ENCODE measurements around the gene GLMP.

Gene GLMP

DNA sequence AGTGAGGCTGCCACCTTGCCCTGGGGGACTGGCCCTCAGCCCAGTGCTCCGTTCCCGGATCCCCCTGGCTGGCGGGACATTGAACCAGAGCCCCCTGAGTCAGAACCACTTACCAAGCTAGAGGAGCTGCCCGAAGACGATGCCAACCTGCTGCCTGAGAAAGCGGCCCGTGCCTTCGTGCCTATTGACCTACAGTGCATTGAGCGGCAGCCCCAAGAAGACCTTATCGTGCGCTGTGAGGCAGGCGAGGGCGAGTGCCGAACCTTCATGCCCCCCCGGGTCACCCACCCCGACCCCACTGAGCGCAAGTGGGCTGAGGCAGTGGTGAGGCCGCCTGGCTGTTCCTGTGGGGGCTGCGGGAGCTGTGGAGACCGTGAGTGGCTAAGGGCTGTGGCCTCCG lies 10.0 kb downstream of the GLMP start:
- DNase-seq: no peak

- DNase-seq: no peak
Observed at GRCh38 chr1:156284757-156285156, 10.7 kb downstream of the GLMP start.

- no peak for DNase-seq
Observed at GRCh38 chr1:156284112-156284511, 11.4 kb downstream of the GLMP start, which contains the start of gene TMEM79. Gene TMEM79, plus strand, starts transcription at chr1:156284325. Its CDS starts 902 bp downstream, at chr1:156285227.

GRCh38 chr1:156283521-156283920 lies 12.0 kb downstream of the GLMP start:
- no peak for DNase-seq

DNA sequence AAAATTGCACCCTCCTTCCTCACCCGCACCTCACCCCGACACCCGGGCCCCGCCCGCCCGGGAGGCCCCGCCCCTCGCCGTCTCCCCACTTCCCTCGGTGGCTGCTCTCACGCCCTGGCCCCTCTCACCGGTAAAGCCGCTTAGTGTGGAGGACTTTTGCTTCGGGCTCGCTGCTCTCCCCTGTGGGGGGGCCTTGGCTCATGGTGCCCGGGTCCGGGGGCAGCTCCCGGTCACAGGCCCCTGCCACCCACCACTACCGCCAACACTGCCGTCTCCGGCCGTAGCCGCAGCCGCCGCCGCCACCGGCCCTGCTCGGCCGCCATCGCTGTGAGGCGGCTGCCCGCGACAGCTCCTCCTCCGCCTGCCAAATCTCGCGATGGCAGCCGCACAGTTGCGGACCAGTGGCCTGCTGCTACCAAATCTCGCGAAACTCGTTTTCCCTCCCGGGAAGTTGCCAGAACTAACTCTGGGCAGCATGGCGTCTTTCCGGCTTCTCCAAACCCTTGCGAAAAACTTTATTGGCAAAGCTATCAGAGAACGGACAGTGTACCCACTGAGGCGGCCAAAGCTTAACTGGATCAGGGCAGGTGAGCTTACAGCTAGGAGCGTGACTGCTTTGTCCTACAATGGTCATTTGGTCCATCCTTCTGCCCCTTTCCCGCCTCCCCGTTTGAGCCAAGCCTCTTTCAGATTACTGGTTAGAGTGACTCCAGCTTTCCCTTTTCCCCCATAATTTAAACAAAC lies 12.8 kb downstream of the GLMP start, which contains the start of gene SMG5:
TSS of gene SMG5 (minus strand) at position 347 of the 744 bp plus-strand sequence. CDS start at position 202, 145 bp downstream.
- DNase-seq: peak; percentile 97

DNA sequence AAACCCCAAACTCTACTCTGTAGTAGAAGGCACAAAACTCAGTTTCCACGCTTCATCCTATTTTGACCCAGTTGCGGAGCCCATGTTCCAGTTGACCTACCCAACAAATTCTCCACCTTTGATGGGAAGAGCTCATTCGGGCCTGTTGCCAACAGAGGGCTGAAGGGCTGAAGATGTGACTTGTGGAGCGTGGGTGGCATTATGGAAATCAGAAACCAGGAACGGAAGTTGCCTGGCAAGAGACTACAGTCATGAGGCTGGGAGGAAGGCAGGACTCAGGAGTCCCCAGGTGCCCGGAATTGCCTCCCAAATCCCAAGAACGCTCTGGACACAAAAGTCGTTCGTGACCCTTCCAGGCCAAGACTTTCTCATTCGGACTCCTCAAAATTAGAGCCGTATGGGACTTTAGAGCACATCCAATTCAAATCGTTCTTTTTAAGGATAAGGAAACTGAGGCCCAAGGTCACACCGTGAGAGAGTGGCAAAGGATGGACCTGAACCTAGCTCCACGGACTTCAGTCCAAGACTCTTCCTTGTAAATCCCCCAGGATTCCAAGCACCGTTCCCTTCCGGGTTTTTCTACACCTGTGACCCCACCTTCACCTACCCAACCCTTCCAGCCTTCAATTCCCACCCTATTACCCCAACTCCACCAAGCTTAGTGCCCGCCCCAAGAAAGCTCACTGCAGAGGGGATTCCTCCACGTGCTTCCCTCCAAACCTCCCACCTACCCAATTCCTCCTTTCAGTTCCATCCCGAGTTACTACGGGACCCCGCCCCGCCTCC lies 13.6 kb downstream of the GLMP start:
- DNase-seq: no peak

GRCh38 chr1:156281281-156281680 lies 14.2 kb downstream of the GLMP start:
- DNase-seq: no peak

DNA sequence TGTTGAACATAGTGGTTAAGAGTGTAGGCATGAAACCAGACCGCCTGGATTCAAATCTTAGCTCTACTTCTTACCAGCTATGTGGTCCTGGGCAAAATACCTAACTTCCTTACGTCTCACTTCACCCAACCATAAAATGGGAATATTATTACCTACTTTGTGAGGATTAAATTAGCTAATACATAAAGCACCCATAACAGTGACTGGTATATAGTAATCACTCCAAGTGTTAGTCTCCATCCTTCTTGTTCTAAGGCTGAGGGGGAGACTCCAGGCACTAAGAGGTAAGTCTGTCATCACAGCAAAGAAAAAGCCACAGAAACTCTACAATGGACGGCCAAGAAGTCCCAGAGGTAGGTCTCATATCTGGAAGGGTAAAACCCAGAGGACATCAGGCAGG lies 15.6 kb downstream of the GLMP start:
- no peak for DNase-seq

DNA sequence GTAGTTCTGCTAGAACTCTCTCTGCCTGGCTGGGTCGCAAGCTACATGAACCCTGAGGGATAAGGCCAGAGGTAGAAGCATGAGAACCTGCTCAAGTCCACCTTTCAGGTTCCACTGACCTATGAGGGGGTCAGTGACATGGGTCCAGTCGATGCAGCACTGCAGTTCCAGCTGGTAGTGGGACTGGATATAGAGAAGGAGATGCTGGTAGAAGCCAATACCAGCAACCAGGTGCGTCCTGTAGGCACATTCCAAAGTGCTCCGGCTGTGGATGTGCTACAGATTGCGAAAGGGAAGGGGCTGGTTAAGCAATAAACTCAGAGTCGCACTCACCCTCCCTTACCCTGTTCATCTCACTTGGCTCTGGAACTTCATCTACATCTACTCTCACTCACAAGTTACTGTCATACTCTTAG lies 18.5 kb downstream of the GLMP start:
- DNase-seq: no peak

DNA sequence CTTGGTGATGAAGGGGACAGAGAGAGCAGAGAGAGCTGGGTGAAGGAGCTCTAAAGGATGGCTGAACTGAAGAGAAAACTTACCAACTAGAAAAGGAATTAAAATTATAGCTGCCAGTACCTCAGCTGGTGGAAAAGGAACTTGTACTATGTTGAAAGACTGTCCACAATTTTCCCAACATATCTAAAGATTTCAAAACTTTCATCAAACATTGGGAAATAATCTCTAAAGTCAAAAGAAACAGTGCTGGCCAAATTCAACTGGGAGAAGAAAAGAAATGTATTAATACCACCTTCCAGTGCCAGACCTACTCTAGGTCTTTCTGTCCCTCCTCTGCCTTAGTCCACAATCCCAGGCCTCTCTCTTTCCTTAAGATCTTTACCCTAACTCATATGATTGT lies 18.9 kb downstream of the GLMP start:
- DNase-seq: no peak

DNA sequence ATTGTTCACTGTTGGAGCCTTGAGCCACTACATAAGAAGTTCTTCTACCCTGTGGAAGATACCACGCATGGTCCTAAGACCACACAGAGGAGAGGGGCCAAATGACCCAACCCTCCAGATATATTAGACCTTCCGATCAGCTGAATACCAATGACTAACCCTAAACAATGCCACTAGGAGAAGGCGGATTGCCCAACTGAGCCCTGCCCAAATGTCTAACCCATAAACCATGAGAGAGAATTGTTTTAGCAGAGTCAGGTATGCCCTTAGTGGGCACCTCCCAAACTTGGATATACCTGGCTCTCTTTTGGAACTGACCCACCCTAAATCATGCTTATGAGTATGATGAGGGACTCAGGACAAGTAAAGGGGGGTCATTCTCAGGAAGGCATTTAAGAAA lies 25.2 kb downstream of the GLMP start:
- no peak for DNase-seq

DNA sequence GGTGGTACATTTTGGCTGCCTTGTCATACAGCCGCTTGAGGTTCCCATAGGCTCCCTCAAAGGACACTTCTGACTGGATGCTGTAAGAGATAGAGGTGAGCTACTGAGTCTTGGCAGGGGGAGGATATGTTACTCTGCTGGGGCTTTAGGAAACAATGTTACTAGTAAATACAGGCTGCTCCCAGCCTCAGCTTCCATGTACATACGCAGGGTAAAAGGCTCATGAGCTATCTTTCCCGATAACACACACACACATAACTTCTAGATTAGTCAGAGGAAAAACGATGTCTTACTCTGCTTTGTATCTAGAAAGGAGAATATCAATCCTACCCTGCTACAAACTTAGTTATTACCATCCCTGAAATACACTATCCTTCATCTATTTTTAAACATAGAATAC lies 27.1 kb downstream of the GLMP start:
- DNase-seq: no peak

GRCh38 chr1:156266051-156266450 lies 29.4 kb downstream of the GLMP start:
- no peak for DNase-seq

GRCh38 chr1:156263288-156263655 lies 32.2 kb downstream of the GLMP start:
- DNase-seq: no peak

- DNase-seq: no peak
Observed at GRCh38 chr1:156262461-156263287, 32.8 kb downstream of the GLMP start.

GRCh38 chr1:156260896-156261295 lies 34.6 kb downstream of the GLMP start:
- DNase-seq: no peak

DNA sequence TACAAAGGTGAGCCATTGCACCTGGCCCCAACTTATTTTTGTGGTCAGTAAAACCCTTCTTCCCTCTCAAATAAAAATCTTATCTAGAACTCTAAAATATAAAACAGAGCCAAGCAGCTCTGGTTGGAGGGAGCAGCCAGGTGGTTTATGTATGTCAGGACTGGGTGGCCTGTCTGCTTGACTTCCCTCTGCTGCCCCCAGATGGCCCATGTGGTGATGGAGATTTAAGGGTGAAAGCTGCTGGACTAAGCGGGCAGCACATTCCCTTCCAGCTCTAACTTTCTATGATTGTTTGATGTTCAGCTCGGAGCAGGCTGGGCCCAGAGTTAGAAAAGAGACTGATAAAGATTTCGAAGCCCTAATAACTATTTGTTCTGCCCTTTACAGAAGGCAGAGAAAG lies 35.7 kb downstream of the GLMP start:
- DNase-seq: no peak

DNA sequence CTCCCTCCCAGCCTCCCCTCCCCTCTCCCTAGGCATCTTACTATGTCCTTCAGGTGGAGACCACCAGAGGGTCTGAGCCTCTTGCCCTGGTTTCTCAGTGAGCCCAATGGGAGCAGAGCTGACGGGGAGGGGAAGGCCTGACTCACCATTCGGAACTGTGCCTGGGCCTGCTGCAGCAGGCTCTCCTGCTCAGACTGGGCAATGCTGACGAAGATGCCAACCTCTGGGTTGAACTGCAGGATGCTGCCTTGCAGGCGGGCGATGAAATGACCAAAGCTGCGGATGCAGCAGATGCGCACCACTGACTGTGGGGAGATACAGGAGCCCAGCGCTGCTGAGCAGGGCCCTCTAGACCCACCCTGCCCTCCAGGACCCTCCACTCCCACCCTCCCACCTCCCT lies 36.6 kb downstream of the GLMP start:
- no peak for DNase-seq

- no peak for DNase-seq
Observed at GRCh38 chr1:156257711-156258110, 37.8 kb downstream of the GLMP start.

DNA sequence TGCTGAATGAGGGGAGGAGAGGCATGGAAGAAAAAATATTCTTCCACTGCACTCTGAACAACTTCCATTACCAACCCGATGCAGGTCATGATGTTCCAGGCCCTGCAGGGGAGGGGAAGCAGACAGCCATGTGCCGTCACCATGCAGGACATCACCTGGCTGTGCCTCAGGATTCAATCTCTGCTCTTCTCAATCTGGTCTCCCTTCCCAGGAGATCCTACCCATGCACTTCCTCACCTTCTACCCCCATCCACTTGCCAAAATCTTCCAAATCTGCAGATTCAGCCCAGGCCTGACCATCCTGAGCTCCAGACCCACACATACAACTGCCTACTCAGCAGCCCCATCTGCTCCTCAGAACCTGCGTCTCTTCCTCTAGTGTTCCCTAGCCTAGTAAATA lies 41.8 kb downstream of the GLMP start:
- DNase-seq: no peak

DNA sequence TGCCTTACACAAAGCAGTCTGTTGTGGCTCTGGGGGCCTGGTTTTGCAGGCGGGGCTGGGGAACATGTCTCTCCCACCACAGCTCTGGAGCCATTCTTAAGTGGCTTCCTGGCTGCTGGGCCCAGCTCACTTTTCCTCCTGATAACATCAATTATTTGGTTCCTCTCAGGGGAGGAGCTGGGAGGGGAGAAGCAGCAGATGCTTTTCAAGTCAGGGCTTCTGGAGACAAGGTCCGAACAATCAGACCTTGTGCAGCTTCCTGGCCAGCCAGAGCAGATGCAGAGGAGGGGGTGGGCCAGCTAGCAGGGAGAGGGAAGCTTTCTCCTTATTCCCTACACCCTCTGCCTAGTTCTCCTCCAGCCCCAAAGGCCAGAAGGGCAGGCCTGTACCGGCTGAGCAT lies 44.0 kb downstream of the GLMP start:
- DNase-seq: no peak

- no peak for DNase-seq
Observed at GRCh38 chr1:156249593-156249992, 45.9 kb downstream of the GLMP start.

GRCh38 chr1:156248323-156248683 lies 47.2 kb downstream of the GLMP start:
- DNase-seq: no peak

Data from NCI-H2107 (cell line).